Measurements from ENCODE around the gene NR3C2.

- TF ChIP-seq CTCF (IDR thresholded peaks at IDR 0.05) (no peak), POLR2A (IDR thresholded peaks at IDR 0.05) (no peak)
Measured at GRCh38 chr4:148405161-148405893, 36.9 kb downstream of the NR3C2 start.

All from testis (tissue), 2 donors.